Central memory CD4-positive, alpha-beta T cell (primary cell): ENCODE results near the gene IL6R.

Experiments
- DNase-seq: peaks from one replicate; pipeline ENCODE4 v3.0.0; 2022

IL6R gene

DNA sequence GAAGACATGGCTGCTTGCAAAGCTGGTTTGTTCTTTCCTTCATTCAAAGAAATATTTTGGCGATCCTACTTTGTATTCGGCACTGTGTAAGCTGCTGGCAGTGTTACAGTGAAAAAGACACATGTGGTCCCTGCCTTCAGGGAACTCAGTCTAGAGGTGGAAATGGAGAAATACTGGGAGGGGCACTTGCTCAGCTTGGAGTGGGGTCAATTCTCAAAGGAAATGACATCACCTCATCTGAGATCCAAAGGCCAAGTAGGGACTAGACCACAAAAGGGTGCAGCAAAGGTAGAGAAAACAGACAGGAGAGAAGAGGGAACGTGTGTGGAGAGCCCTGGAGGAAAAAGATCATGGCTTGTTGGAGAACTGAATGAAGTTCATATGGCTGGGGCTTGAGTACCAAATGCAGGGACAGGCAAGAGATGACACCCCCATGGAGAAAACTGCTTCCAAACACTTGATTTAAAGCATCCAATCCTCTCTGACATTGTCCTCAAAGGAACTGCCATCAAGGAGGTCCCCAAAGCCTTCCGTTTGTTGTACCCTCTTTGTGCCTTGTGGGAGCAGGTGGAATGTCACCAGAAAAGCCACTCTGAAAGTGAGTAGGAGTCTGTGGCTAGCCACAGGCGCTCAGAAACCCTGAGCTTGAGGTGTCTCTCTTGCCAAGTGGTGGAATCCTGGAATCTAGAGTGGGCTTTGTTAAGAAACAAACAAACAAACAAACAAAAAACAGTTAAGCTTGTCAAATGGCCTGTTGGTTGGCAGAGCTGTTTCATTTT lies 48.6 kb downstream of the IL6R start:
- DNase-seq = no peak

DNA sequence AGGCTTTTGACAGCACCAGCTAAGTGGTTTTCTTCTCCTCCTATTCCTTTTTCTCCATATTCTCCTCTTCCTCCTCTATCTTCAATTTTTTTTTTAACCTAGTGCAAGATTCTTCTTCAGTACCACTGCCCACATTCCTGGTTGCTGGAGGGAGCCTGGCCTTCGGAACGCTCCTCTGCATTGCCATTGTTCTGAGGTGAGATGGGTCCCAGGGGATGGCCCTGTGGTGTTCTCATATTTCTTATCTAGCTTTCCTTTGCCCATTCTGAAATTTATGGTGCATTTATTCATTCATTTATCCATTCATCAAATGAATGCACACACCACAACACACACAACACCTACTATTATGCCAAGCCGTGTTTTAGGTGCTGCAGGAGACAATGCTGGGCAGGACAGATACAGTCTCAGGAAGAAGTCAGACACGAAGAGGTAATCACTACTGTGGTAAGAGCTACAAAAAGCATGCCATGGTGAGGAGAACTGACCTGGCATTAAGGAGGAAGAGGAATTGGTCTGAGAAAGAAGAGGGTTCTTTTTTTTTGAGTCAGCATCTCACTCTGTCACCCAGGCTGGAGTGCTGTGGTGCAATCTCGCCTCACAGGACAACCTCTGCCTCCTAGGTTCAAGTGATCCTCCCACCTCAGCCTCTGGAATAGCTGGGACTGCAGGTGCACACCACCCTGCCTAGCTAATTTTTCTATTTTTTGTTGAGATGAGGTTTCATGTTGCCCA lies 49.4 kb downstream of the IL6R start:
- DNase-seq = no peak

DNA sequence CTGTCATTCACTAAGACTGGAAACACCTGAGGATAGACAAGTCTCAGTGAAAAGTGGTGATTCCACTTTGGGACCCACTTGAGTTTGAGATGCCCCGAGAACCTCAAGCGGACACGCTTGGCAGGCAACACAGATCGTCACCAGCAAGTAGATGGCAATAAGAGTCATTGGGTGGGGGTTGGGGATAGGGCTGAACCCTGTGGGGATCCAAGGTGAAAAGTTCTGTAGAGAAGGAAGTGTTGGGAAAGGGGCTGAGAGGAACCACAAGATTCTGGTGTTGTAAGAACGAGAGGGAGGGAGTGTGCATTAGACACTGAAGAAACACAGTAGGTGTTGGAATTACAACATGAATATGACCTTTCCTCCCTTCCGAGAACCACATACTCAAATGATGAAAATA lies 51.5 kb downstream of the IL6R start:
- no peak for DNase-seq

- DNase-seq = no peak
These were observed 53.9 kb downstream of the IL6R start for GRCh38 chr1:154459080-154459479.

GRCh38 chr1:154460695-154461260 lies 55.6 kb downstream of the IL6R start:
- DNase-seq = no peak

GRCh38 chr1:154463512-154463990 lies 58.4 kb downstream of the IL6R start:
- DNase-seq = peak; percentile 79

DNA sequence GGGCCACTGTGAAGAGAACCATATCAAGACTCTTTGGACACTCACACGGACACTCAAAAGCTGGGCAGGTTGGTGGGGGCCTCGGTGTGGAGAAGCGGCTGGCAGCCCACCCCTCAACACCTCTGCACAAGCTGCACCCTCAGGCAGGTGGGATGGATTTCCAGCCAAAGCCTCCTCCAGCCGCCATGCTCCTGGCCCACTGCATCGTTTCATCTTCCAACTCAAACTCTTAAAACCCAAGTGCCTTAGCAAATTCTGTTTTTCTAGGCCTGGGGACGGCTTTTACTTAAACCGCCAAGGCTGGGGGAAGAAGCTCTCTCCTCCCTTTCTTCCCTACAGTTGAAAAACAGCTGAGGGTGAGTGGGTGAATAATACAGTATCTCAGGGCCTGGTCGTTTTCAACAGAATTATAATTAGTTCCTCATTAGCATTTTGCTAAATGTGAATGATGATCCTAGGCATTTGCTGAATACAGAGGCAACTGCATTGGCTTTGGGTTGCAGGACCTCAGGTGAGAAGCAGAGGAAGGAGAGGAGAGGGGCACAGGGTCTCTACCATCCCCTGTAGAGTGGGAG lies 60.6 kb downstream of the IL6R start:
- no peak for DNase-seq

DNA sequence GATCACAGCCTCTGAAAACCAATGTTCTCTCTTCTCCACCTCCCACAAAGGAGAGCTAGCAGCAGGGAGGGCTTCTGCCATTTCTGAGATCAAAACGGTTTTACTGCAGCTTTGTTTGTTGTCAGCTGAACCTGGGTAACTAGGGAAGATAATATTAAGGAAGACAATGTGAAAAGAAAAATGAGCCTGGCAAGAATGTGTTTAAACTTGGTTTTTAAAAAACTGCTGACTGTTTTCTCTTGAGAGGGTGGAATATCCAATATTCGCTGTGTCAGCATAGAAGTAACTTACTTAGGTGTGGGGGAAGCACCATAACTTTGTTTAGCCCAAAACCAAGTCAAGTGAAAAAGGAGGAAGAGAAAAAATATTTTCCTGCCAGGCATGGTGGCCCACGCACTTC lies 61.1 kb downstream of the IL6R start:
- peak; percentile 22 for DNase-seq

DNA sequence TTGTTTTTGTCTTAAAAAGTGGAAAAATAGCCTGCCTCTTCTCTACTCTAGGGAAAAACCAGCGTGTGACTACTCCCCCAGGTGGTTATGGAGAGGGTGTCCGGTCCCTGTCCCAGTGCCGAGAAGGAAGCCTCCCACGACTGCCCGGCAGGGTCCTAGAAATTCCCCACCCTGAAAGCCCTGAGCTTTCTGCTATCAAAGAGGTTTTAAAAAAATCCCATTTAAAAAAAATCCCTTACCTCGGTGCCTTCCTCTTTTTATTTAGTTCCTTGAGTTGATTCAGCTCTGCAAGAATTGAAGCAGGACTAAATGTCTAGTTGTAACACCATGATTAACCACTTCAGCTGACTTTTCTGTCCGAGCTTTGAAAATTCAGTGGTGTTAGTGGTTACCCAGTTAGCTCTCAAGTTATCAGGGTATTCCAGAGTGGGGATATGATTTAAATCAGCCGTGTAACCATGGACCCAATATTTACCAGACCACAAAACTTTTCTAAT lies 61.8 kb downstream of the IL6R start:
- DNase-seq = no peak

GRCh38 chr1:154467434-154468102 lies 62.4 kb downstream of the IL6R start:
- DNase-seq = peak; percentile 41

DNA sequence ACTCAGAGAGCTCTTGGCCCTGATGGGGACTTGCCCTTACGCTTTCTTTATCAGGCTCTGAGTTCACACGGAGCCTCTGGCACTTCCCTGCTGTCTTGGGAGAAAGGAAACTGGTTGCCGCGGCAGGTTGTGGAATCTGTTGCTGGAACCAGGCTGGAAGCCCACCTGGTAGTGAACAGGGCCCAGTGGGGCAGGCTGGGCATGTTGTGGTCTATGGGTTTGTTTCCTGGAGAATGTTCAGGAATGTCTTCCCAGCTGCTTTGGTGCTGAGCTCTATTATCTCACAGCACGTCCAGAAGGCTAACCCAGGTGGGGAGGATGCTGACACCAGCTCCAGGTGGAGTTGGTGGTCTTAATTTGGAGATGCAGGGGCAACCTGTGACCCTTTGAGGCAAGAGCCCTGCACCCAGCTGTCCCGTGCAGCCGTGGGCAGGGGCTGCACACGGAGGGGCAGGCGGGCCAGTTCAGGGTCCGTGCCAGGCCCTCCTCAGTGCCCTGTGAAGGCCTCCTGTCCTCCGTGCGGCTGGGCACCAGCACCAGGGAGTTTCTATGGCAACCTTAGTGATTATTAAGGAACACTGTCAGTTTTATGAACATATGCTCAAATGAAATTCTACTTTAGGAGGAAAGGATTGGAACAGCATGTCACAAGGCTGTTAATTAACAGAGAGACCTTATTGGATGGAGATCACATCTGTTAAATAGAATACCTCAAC lies 63.5 kb downstream of the IL6R start:
- DNase-seq = no peak

GRCh38 chr1:154469844-154470560 lies 64.9 kb downstream of the IL6R start:
- DNase-seq = no peak

GRCh38 chr1:154471304-154471703 lies 66.2 kb downstream of the IL6R start:
- no peak for DNase-seq

DNA sequence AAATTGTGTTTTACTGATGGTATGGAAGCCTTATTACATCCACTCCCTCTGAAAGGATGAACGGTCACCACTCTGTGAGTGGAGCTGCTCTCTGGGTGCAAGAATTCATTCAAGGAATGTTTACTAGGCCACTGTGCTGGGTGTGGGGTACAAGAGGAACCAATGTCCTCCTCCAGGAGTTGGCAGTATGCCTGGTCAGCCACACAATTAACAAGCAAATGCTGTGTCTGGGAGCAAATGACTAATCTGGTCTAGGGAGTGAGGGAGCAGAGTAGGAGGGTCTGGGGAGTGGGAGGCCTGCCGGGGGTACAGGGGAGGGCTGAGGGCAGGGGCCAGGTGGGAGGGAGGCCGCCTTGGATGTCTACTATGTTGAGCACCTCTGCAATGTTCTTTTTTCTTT lies 69.7 kb downstream of the IL6R start:
- DNase-seq = no peak

DNA sequence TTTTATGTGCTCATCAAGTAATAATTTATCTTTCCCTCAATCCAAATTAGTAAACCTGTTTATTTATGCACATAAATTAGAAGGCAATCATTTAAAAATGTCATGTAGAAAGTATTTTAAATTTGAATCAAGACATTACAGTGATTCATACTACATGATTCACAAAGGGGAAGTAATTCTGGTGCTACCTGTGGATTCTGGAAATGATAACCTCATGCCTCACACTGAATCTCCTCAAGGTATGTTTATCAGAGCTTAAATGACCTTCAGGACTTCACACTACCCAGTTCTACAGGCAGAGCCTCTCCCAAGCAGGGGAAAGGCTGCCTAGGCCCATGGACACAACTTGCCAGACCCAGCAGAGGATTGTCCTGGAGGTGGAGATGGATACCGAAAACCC lies 71.6 kb downstream of the IL6R start:
- DNase-seq = no peak

- no peak for DNase-seq
These were observed 72.9 kb downstream of the IL6R start for GRCh38 chr1:154478013-154478412.

- DNase-seq = no peak
These were observed 73.5 kb downstream of the IL6R start for GRCh38 chr1:154478639-154479038.

GRCh38 chr1:154479764-154480421 lies 74.8 kb downstream of the IL6R start:
- DNase-seq = peak; percentile 56

GRCh38 chr1:154481053-154481452 lies 75.9 kb downstream of the IL6R start:
- no peak for DNase-seq

DNA sequence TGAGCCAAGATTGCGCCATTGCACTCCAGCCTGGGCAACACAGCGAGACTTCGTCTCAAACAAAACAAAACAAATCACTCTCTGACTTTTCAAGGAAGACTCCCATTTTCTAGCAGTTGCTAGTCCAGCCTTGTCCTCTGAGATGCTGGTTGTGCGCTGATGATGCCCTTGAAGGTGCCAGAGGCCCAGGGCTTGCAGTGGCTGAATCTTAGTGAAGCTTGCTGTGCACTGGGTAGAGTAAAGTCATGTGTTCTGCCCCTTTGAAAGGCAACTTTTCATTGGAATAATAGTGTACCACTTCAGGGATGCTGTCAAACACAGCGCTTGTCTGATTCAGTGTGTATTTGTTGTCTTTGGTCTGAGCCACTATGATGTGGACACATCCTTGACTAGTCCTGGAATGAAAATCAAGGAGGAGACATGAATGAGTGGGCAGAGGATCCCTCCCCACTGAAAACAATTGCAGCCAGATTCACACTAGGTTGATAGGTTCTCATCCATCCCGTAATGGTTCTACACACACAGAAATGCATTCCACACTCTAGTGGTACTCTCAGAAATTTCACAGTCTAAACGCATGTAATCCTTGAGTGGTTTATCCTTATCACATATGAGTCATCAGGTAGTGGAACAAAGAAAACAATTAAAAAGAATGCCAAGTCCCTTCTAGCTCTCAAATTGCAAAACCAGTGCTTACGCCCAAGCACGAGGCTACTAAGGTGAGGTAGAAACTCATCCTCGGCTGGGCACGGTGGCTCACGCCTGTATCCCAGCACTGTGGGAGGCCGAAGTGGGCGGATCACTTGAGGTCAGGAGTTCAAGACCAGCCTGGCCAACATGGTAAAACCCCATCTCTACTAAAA lies 79.0 kb downstream of the IL6R start:
- DNase-seq = no peak
